CD14-positive monocyte (primary cell): Measurements from ENCODE around the gene RERE. TPM values are rescaled to one million over a fixed set of nuclear protein-coding genes. Genes with fewer than 3 reads are reported as not detected.
A peak's percentile ranks its signal among the peaks of the same experiment; 100 is the strongest.

ENCODE experiments used
- DNase-seq, 3 donors: peaks; one replicate each; pipeline ENCODE4 v3.0.0-alpha.2; 2011 to 2022
- H2AFZ ChIP-seq: 2 replicates; pipeline ENCODE4 v1.6.0; 2012; ENCODE audit warnings: mild to moderate bottlenecking, low read depth, low read length, inconsistent platforms; ENCODE audit not compliant: insufficient read depth, poor library complexity, severe bottlenecking
- H3K27ac ChIP-seq, 2 donors: 1 replicate in 1 of 2; 2 replicates in 1 of 2; pipeline ENCODE4 v1.5.1; 2012 to 2013; ENCODE audit warnings: low read length in 2 of 2, control low read depth in 1 of 2, inconsistent platforms in 1 of 2, low read depth in 1 of 2, mild to moderate bottlenecking in 1 of 2
- H3K27me3 ChIP-seq, 2 donors: one replicate each; pipeline versions ENCODE4 v1.6.0 to v1.6.1; 2011 to 2013; ENCODE audit warnings: low read length in 2 of 2; ENCODE audit not compliant: control insufficient read depth in 2 of 2, insufficient read depth in 2 of 2
- H3K36me3 ChIP-seq, 2 donors: replicated peaks in 1 of 2; 1 replicate in 1 of 2; 2 replicates in 1 of 2; pipeline versions ENCODE4 v1.5.1 to v1.6.1; 2012 to 2013; ENCODE audit warnings: low read length in 2 of 2, control low read depth in 1 of 2, inconsistent platforms in 1 of 2, mild to moderate bottlenecking in 1 of 2; ENCODE audit not compliant: insufficient read depth in 2 of 2, control insufficient read depth in 1 of 2
- H3K4me1 ChIP-seq, 2 donors: 1 replicate in 1 of 2; 2 replicates in 1 of 2; pipeline versions ENCODE4 v1.5.1 to v1.6.1; 2012 to 2013; ENCODE audit warnings: low read length in 2 of 2, control low read depth in 1 of 2, inconsistent platforms in 1 of 2, mild to moderate bottlenecking in 1 of 2, moderate library complexity in 1 of 2; ENCODE audit not compliant: insufficient read depth in 2 of 2, control insufficient read depth in 1 of 2
- H3K4me2 ChIP-seq: replicated peaks from 2 replicates; pipeline ENCODE3; 2012; ENCODE audit warnings: low read length, moderate library complexity, mild to moderate bottlenecking; ENCODE audit not compliant: poor library complexity, severe bottlenecking; ENCODE audit errors: extremely low read depth
- H3K4me3 ChIP-seq, 3 experiments: fragments of 200-600 bp in 1 of 3; sonication (generic) in 1 of 3; replicated peaks in 1 of 3; 1 replicate in 2 of 3; 2 replicates in 1 of 3; pipeline ENCODE4 v1.5.1; 2011 to 2013; ENCODE audit warnings: low read length in 3 of 3, mild to moderate bottlenecking in 3 of 3, control low read depth in 2 of 3, low read depth in 2 of 3, inconsistent platforms in 1 of 3, moderate library complexity in 1 of 3
- H3K79me2 ChIP-seq: 2 replicates; pipeline ENCODE4 v1.6.0; 2012; ENCODE audit warnings: mild to moderate bottlenecking, control low read depth, inconsistent platforms, low read length, moderate library complexity; ENCODE audit not compliant: insufficient read depth
- H3K9ac ChIP-seq: 2 replicates; pipeline ENCODE4 v1.6.0; 2017; ENCODE audit warnings: low read length, mild to moderate bottlenecking; ENCODE audit not compliant: insufficient read depth, poor library complexity, severe bottlenecking
- H3K9me3 ChIP-seq, 2 donors: replicated peaks in 1 of 2; 1 replicate in 1 of 2; 2 replicates in 1 of 2; pipeline versions ENCODE4 v1.5.1 to v1.6.1; 2012 to 2013; ENCODE audit warnings: low read length in 2 of 2, control low read depth in 1 of 2; ENCODE audit not compliant: control insufficient read depth in 1 of 2, insufficient read depth in 1 of 2
- H4K20me1 ChIP-seq: 2 replicates; pipeline ENCODE4 v1.6.0; 2012; ENCODE audit warnings: mild to moderate bottlenecking, low read length, control low read depth, moderate library complexity; ENCODE audit not compliant: insufficient read depth
- H3K27ac Mint-ChIP-seq, 7 donors: one replicate each; pipeline ENCODE4 v1.8.0; 2020; ENCODE audit warnings: mild to moderate bottlenecking in 7 of 7, mixed read lengths in 7 of 7, moderate library complexity in 6 of 7, inconsistent platforms in 2 of 7
- H3K27me3 Mint-ChIP-seq, 3 donors: one replicate each; pipeline ENCODE4 v1.8.0; 2021 to 2022; ENCODE audit warnings: low read depth in 3 of 3, mild to moderate bottlenecking in 3 of 3, mixed read lengths in 3 of 3, moderate library complexity in 3 of 3, inconsistent platforms in 1 of 3
- H3K36me3 Mint-ChIP-seq, 2 donors: one replicate each; pipeline ENCODE4 v1.8.0; 2020; ENCODE audit warnings: mixed read lengths in 2 of 2, inconsistent platforms in 1 of 2, mild to moderate bottlenecking in 1 of 2
- H3K4me1 Mint-ChIP-seq: one replicate; pipeline ENCODE4 v1.8.0; 2020; ENCODE audit warnings: mild to moderate bottlenecking, mixed read lengths
- H3K4me3 Mint-ChIP-seq, 2 donors: one replicate each; pipeline ENCODE4 v1.8.0; 2020; ENCODE audit warnings: mild to moderate bottlenecking in 2 of 2, mixed read lengths in 2 of 2, moderate library complexity in 1 of 2
- H3K9me3 Mint-ChIP-seq, 7 donors: one replicate each; pipeline ENCODE4 v1.8.0; 2020 to 2022; ENCODE audit warnings: mixed read lengths in 7 of 7, mild to moderate bottlenecking in 6 of 7, moderate library complexity in 6 of 7, inconsistent platforms in 2 of 7
- WGBS: methylation state at CpG from one replicate; pipeline ENCODE4 v1.1.5; 2013; ENCODE audit warnings: missing lambda C conversion rate; ENCODE audit not compliant: insufficient coverage; 5-methylcytosine and 5-hydroxymethylcytosine counted together
- intact Hi-C, 2 donors: fragments of 100-400 bp; cut with micrococcal nuclease; formaldehyde crosslinking; loops; one replicate each; pipeline versions ENCODE4 v1.15.0 to v1.15.1; 2023
- polyA plus RNA-seq, 3 donors: library from polyadenylated mRNA; depleted of rRNA in 1 of 3; unstranded in 2 of 3; stranded (reverse) in 1 of 3; fragments of 300-500 nt in 2 of 3; fragments of >200 nt in 1 of 3; fragmentation: Illumina TruSeq in 2 of 3; gene quantifications; 1 replicate in 2 of 3; 2 replicates in 1 of 3; pipeline ENCODE4 v1.2.3, GENCODE V29; 2012 to 2021
- TF ChIP-seq, protein P1 (sequence below): fragments of 200-600 bp; IDR thresholded peaks from one replicate; pipeline ENCODE4 v1.8.0; 2022; ENCODE audit warnings: antibody characterized with exemption, mild to moderate bottlenecking

RERE gene
- polyA plus RNA-seq, 3 donors, result 1.2 to 19.4 (median 3.8) TPM

DNA sequence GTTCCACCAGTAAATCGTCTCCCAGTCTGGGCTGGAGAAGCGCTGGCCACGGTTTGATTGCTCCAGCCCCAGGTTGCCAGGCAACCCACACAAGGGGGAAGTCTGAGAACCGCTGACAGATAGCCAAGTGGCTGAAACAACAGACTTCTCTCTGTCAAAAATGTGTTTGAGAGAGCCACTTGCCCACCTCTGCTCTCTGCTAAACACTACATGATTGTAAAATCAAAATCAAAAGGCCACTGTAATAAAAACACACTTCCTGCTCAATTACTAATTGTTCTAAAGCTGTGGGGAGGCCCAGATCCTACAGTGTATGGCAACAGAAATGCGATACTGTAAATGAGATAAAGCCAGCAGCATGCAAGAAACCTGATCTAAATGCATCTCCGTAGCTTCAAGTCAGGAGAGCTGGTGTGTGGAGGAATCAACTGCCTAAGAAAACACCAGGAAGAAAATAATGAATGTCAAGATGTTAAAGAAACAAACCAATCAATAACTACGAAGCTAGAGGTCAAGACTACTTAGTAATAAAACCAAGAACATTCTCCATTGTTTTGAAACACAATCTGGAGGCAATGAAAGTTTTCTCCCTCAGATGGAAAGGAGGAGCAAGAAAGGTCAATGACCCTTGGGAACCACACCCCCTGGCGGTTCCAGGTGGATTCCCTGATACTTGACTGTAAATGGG lies 378.3 kb downstream of the RERE start:
- Histone ChIP-seq H3K4me3 (no peak overlapping the region), H3K79me2 (no peaks in the 10 kb centered on the region), H3K9me3 (no peaks in the 10 kb centered on the region), H3K4me2 (peak overlapping the region; percentile 39), H4K20me1 (no peaks in the 10 kb centered on the region), H2AFZ (no peak overlapping the region), H3K36me3 (no peaks in the 10 kb centered on the region), H3K4me1 (peaks cover 10 to 15% of the 10 kb centered on the region in 2 donors), H3K9ac (peak overlapping the region; percentile 15), H3K27ac (peak overlapping the region in 1 of 2 donors; percentile 66), H3K27me3 (no peaks in the 10 kb centered on the region)
- Mint-ChIP-seq H3K4me3 (peak overlapping the region in 1 of 2 donors; percentile 76), H3K27me3 (no peaks in the 10 kb centered on the region), H3K27ac (peak overlapping the region; percentile 47 to 93 (median 83)), H3K36me3 (peaks cover 5 to 7% of the 10 kb centered on the region in 2 donors), H3K4me1 (peaks cover 16% of the 10 kb centered on the region), H3K9me3 (peaks cover 0 to 3% (median 0%) of the 10 kb centered on the region in 7 donors)
- 13% methylated on average over 4 of the region's 8 CpGs for WGBS
- intact Hi-C loops, result no loop called here
- TF ChIP-seq, protein P1, sequence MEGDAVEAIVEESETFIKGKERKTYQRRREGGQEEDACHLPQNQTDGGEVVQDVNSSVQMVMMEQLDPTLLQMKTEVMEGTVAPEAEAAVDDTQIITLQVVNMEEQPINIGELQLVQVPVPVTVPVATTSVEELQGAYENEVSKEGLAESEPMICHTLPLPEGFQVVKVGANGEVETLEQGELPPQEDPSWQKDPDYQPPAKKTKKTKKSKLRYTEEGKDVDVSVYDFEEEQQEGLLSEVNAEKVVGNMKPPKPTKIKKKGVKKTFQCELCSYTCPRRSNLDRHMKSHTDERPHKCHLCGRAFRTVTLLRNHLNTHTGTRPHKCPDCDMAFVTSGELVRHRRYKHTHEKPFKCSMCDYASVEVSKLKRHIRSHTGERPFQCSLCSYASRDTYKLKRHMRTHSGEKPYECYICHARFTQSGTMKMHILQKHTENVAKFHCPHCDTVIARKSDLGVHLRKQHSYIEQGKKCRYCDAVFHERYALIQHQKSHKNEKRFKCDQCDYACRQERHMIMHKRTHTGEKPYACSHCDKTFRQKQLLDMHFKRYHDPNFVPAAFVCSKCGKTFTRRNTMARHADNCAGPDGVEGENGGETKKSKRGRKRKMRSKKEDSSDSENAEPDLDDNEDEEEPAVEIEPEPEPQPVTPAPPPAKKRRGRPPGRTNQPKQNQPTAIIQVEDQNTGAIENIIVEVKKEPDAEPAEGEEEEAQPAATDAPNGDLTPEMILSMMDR, result no peak
- peak; percentile 65 to 82 (median 72) for DNase-seq

DNA sequence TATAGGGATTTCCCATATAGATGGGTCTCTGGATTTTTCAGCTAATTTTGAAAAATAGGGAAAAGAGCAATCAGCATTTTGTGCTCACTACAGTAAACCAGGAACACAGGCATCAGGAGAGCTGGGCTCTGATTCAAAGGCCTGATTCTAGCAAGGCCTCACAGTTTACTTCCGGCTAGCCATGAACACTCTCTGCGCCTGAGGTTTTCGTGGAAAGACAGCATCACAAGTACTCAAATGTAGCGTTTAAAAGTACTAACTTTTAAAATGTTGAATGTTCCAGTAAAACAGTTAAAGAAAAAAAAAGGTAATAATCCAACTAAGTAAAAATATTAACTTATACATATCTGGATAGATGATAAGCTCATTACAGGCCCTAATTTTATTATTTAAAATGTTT lies 379.0 kb downstream of the RERE start:
- Histone ChIP-seq H3K4me3 (no peak overlapping the region), H3K9ac (no peak overlapping the region), H3K9me3 (no peaks in the 10 kb centered on the region), H3K4me1 (peaks cover 10 to 15% of the 10 kb centered on the region in 2 donors), H4K20me1 (no peaks in the 10 kb centered on the region), H3K79me2 (no peaks in the 10 kb centered on the region), H3K36me3 (no peaks in the 10 kb centered on the region), H2AFZ (no peak overlapping the region), H3K4me2 (peak overlapping the region; percentile 39), H3K27me3 (no peaks in the 10 kb centered on the region), H3K27ac (peak overlapping the region in 1 of 2 donors; percentile 66)
- H3K4me3 Mint-ChIP-seq, result no peak overlapping the region
- H3K36me3 Mint-ChIP-seq, result peaks cover 5 to 7% of the 10 kb centered on the region in 2 donors
- H3K9me3 Mint-ChIP-seq, result peaks cover 0 to 3% (median 0%) of the 10 kb centered on the region in 7 donors
- no peaks in the 10 kb centered on the region for H3K27me3 Mint-ChIP-seq
- H3K4me1 Mint-ChIP-seq, result peaks cover 16% of the 10 kb centered on the region
- 90% methylated on average over 2 of the region's 4 CpGs for WGBS
- no peak for DNase-seq
- peak overlapping the region in 5 of 7 donors; percentile 20 to 93 (median 77) for H3K27ac Mint-ChIP-seq
- TF ChIP-seq, protein P1, result no peak
- intact Hi-C loops, result no loop called here
